ENCODE measurements around the gene ZNF683. TPM values are rescaled to one million over a fixed set of nuclear protein-coding genes. Genes with fewer than 3 reads are reported as not detected.

Gene ZNF683
- total and polyA plus RNA-seq, 9 donors = 0.15 to 0.50 (median 0.34) TPM; not detected in 5

GRCh38 chr1:26373789-26374188 lies 1.2 kb upstream of the ZNF683 start:
- H3K36me3 ChIP-seq = no peaks in the 10 kb centered on the region
- H3K9me3 ChIP-seq = peaks cover 0 to 4% of the 10 kb centered on the region in 2 donors
- H3K4me1 ChIP-seq (ENCODE audit: insufficient read depth) = no peaks in the 10 kb centered on the region
- H3K27ac ChIP-seq = no peak overlapping the region
- no peaks in the 10 kb centered on the region for H3K27me3 ChIP-seq
- no peak for DNase-seq
- intact Hi-C loops (cut with DNase I) = no loop called here
- WGBS, 3 donors = 21 to 22% (median 21%) methylated on average over 2 of the region's 2 CpGs
- H3K4me3 ChIP-seq = no peak overlapping the region
- TF ChIP-seq POLR2A (IDR thresholded peaks at IDR 0.05) (no peak), CTCF (IDR thresholded peaks at IDR 0.05) (no peak), EP300 (IDR thresholded peaks at IDR 0.05) (no peak)

- Histone ChIP-seq H3K4me3 (no peak overlapping the region), H3K9me3 (peaks cover 0 to 4% of the 10 kb centered on the region in 2 donors), H3K27ac (no peak overlapping the region), H3K27me3 (no peaks in the 10 kb centered on the region), H3K36me3 (no peaks in the 10 kb centered on the region), H3K4me1 (ENCODE audit: insufficient read depth) (no peaks in the 10 kb centered on the region)
- no peak for DNase-seq
- TF ChIP-seq EP300 (IDR thresholded peaks at IDR 0.05) (no peak), CTCF (IDR thresholded peaks at IDR 0.05) (no peak), POLR2A (IDR thresholded peaks at IDR 0.05) (no peak)
- 53 to 65% (median 53%) methylated on average over 4 of the region's 4 CpGs for WGBS, 3 donors
- intact Hi-C loops (cut with DNase I) = no loop called here
These were observed 731 bp upstream of the ZNF683 start for GRCh38 chr1:26373281-26373680.

GRCh38 chr1:26372039-26372438 lies 511 bp downstream of the ZNF683 start:
- Histone ChIP-seq H3K27ac (no peak overlapping the region), H3K36me3 (no peaks in the 10 kb centered on the region), H3K4me3 (no peak overlapping the region), H3K4me1 (ENCODE audit: insufficient read depth) (no peaks in the 10 kb centered on the region), H3K9me3 (peaks cover 0 to 4% of the 10 kb centered on the region in 2 donors), H3K27me3 (no peaks in the 10 kb centered on the region)
- DNase-seq = no peak
- intact Hi-C loops (cut with DNase I) = no loop called here
- TF ChIP-seq POLR2A (IDR thresholded peaks at IDR 0.05) (no peak), EP300 (IDR thresholded peaks at IDR 0.05) (no peak), CTCF (IDR thresholded peaks at IDR 0.05) (no peak)
- WGBS, 3 donors = 86 to 89% (median 86%) methylated on average over 5 of the region's 5 CpGs

- H3K4me3 ChIP-seq = no peak overlapping the region
- H3K4me1 ChIP-seq (ENCODE audit: insufficient read depth) = no peaks in the 10 kb centered on the region
- no peaks in the 10 kb centered on the region for H3K36me3 ChIP-seq
- 50 to 67% (median 52%) methylated on average over 6 of the region's 6 CpGs for WGBS, 3 donors
- H3K27me3 ChIP-seq = no peaks in the 10 kb centered on the region
- H3K27ac ChIP-seq = no peak overlapping the region
- no peak for DNase-seq
- no peak for TF ChIP-seq POLR2A (IDR thresholded peaks at IDR 0.05)
- TF ChIP-seq CTCF (IDR thresholded peaks at IDR 0.05) = no peak
- no peak for TF ChIP-seq EP300 (IDR thresholded peaks at IDR 0.05)
- intact Hi-C loops (cut with DNase I) = no loop called here
- peaks cover 0 to 4% of the 10 kb centered on the region in 2 donors for H3K9me3 ChIP-seq
These were observed 1.8 kb downstream of the ZNF683 start for GRCh38 chr1:26370591-26371382.
